Activated T-helper 17 cell treated with anti-CD3 and anti-CD28 coated beads, Interleukin-2, amount 50 U/mL, for 72 hours (primary cell): ENCODE data around the gene DEPDC4. TPM values are rescaled to one million over a fixed set of nuclear protein-coding genes. Genes with fewer than 3 reads are reported as not detected.
"Not testable (repeated sequence)": the region's sequence is repeated elsewhere in the genome, so short reads cannot be mapped to it uniquely, and the experiment has no call there.

Source experiments
- ATAC-seq: fragments of 150-1000 bp; cut with Tn5 transposase; replicated peaks from 2 replicates; pipeline ENCODE4 v1.10.0; 2021; ENCODE audit warnings: mild to moderate bottlenecking, moderate library complexity
- H3K27ac Mint-ChIP-seq: one replicate; pipeline ENCODE4 v1.8.0; 2022; ENCODE audit warnings: mixed read lengths
- H3K27me3 Mint-ChIP-seq: one replicate; pipeline ENCODE4 v1.8.0; 2022; ENCODE audit warnings: mixed read lengths
- H3K36me3 Mint-ChIP-seq: one replicate; pipeline ENCODE4 v1.8.0; 2022; ENCODE audit warnings: low read depth, mild to moderate bottlenecking, mixed read lengths
- H3K4me1 Mint-ChIP-seq: one replicate; pipeline ENCODE4 v1.8.0; 2022; ENCODE audit warnings: mixed read lengths
- H3K4me3 Mint-ChIP-seq: one replicate; pipeline ENCODE4 v1.8.0; 2022; ENCODE audit warnings: mild to moderate bottlenecking, mixed read lengths
- H3K9me3 Mint-ChIP-seq: one replicate; pipeline ENCODE4 v1.8.0; 2022; ENCODE audit warnings: mixed read lengths
- total RNA-seq, 2 donors: library from RNA; stranded (reverse); gene quantifications; one replicate each; pipeline ENCODE4 v1.2.3, GENCODE V29; 2022

The DEPDC4 gene
- total RNA-seq, 2 donors from 2014 or later = 2.4 TPM

DNA sequence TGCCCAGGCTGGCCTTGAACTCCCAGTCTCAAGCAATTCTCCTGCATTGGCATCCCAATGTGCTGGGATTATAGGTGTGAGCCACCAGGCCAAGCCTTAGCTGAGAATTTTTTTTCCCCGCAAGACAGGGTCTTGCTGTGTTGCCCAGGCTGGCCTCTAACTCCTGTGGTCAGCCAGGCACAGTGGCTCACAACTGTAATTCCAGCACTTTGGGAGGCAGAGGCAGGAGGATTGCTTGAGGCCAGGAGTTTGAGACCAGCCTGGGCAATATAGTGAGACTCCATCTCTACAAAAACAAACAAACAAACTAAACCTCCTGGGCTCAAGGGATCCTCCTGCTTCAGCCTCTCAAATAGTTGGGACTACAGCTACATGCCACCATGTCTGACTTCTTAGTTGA, 27.3 kb downstream of the DEPDC4 start:
- Mint-ChIP-seq H3K27ac (no peak overlapping the region), H3K36me3 (no peaks in the 10 kb centered on the region)
- no peak for ATAC-seq

GRCh38 chr12:100238801-100239200, 28.1 kb downstream of the DEPDC4 start:
- Mint-ChIP-seq H3K36me3 (no peaks in the 10 kb centered on the region), H3K4me1 (no peaks in the 10 kb centered on the region), H3K4me3 (no peak overlapping the region), H3K9me3 (no peaks in the 10 kb centered on the region), H3K27ac (no peak overlapping the region), H3K27me3 (no peaks in the 10 kb centered on the region)
- no peak for ATAC-seq

More for the DNA sequence above, 27.3 kb downstream of the DEPDC4 start:
- Mint-ChIP-seq H3K4me1 (no peaks in the 10 kb centered on the region), H3K4me3 (no peak overlapping the region), H3K9me3 (no peaks in the 10 kb centered on the region), H3K27me3 (no peaks in the 10 kb centered on the region)

DNA sequence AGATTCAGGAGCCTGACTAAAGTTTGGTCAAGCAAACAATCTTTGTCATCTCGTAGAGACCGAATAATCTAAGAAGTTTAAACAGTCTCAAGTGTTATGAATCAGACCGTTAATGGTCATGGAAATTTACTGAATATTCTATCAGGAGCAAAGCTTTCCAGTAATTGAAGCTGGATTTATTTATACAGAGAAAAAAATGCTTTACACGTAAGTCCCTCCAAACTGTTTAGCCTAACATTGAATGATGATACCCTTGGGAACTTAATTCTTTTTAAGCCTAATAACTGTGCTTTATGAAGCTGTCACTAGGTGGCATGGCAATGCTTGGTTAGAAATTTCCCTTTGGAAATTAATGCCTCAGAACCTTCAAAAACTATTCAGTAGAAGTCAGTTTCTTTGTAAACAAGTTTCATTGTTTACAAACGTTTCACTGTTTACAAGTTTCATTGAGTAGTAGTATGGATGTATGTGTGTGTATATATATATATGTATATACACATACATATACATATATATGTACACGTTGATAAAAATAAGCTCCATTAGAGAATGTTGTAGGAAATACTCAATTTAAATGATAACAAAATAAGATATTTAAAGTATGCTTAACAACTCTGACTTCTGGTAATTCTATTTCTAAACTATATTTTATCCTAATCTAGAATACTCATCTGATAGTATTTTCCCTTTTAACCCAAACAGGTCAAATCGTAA, 32.1 kb downstream of the DEPDC4 start:
- H3K36me3 Mint-ChIP-seq = no peaks in the 10 kb centered on the region
- no peaks in the 10 kb centered on the region for H3K4me1 Mint-ChIP-seq
- no peaks in the 10 kb centered on the region for H3K9me3 Mint-ChIP-seq
- no peak overlapping the region for H3K27ac Mint-ChIP-seq
- no peak for ATAC-seq
- H3K4me3 Mint-ChIP-seq = no peak overlapping the region
- no peaks in the 10 kb centered on the region for H3K27me3 Mint-ChIP-seq

DNA sequence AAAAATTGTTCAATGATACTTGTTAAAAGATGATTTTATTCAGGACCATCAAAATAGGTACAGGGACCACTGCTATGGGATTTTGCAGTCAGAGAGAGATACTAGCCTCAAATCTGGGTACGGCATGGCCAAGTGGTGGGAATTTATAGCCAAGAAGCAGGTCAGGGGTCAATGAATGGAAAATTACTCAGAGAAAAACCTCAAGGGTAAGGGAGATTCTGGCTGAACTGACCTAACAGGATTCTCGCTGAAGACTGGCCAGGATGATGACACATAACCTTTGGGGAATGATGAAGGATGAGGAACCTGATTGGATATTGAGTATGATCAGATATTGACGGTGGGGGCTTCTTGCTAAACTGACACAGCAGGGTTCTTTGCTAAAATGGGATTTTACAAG, 32.7 kb downstream of the DEPDC4 start:
- no peak for ATAC-seq
- Mint-ChIP-seq H3K4me3 (no peak overlapping the region), H3K9me3 (no peaks in the 10 kb centered on the region), H3K4me1 (no peaks in the 10 kb centered on the region), H3K27ac (no peak overlapping the region), H3K27me3 (no peaks in the 10 kb centered on the region), H3K36me3 (no peaks in the 10 kb centered on the region)

DNA sequence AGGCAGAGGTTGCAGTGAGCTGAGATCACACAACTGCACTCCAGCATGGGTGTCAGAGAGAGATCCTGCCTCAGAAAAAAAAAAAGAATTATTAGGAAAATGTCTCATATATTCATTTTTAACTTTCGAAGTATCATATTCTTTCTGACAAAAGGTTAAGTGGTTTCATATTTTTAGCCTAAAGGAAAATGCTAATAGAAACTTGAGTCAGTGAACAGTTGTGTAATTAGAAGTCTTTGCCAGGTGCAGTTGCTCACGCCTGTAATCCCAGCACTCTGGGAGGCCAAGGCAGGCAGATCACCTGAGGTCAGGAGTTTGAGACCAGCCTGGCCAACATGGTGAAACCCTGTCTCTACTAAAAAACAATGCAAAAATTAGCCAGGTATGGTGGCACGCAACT, 35.0 kb downstream of the DEPDC4 start:
- H3K9me3 Mint-ChIP-seq, ATAC-seq, H3K36me3 Mint-ChIP-seq, H3K4me1 Mint-ChIP-seq, H3K27ac Mint-ChIP-seq, H3K4me3 Mint-ChIP-seq, H3K27me3 Mint-ChIP-seq: not testable (repeated sequence)

GRCh38 chr12:100229876-100230275, 37.0 kb downstream of the DEPDC4 start:
- Mint-ChIP-seq H3K36me3 (peaks cover 6% of the 10 kb centered on the region), H3K27ac (no peak overlapping the region), H3K4me3 (no peak overlapping the region), H3K27me3 (no peaks in the 10 kb centered on the region), H3K9me3 (no peaks in the 10 kb centered on the region), H3K4me1 (no peaks in the 10 kb centered on the region)
- no peak for ATAC-seq

- Mint-ChIP-seq H3K27me3 (no peaks in the 10 kb centered on the region), H3K4me3 (no peak overlapping the region), H3K9me3 (no peaks in the 10 kb centered on the region), H3K27ac (no peak overlapping the region), H3K4me1 (no peaks in the 10 kb centered on the region), H3K36me3 (peaks cover 13% of the 10 kb centered on the region)
- ATAC-seq = no peak
Measured at GRCh38 chr12:100229036-100229635, 37.7 kb downstream of the DEPDC4 start.

DNA sequence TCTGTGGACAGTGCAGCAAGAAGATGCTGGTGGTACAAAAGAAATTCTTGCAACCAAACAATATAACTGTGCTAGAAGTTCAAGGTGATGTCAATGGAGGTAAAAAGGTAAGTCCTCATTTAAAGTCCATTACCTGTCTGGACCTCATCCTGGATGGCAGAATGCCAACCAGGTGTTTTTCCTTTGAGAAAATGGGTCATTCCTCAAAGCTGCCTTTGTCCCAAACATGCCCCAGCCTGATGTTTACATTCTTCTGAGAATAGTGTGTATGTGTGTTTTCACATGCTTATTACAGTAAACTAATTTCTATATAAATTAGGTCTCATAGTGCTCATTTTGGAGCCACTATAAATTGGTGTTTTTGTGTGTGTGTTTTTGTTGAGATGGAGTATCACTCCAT, 41.4 kb downstream of the DEPDC4 start:
- Mint-ChIP-seq H3K36me3 (peaks cover 46% of the 10 kb centered on the region), H3K27me3 (no peaks in the 10 kb centered on the region), H3K4me3 (no peak overlapping the region), H3K4me1 (no peaks in the 10 kb centered on the region), H3K27ac (no peak overlapping the region), H3K9me3 (no peaks in the 10 kb centered on the region)
- ATAC-seq = no peak

DNA sequence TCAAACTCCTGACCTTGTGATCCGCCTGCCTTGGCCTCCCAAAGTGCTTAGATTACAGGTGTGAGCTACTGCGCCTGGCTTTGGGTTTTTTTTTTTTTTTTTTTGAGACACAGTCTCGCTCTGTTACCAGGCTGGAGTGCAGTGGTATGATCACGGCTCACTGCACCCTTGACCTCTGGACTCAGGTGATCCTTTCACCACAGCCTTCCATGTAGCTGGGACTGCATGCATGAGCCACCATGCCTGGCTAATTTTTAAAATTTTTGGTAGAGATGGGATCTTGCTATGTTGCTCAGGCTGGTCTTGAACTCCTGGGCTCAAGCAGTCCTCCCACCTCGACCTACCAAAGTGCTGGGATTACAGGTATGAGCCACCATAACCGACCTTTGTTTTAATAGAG, 44.7 kb downstream of the DEPDC4 start:
- H3K27me3 Mint-ChIP-seq, H3K9me3 Mint-ChIP-seq, ATAC-seq, H3K4me1 Mint-ChIP-seq, H3K27ac Mint-ChIP-seq, H3K4me3 Mint-ChIP-seq: not testable (repeated sequence)
- peaks cover 79% of the 10 kb centered on the region for H3K36me3 Mint-ChIP-seq

GRCh38 chr12:100221523-100221922, 45.4 kb downstream of the DEPDC4 start:
- no peaks in the 10 kb centered on the region for H3K9me3 Mint-ChIP-seq
- H3K27ac Mint-ChIP-seq = no peak overlapping the region
- H3K4me3 Mint-ChIP-seq = no peak overlapping the region
- ATAC-seq = no peak
- no peaks in the 10 kb centered on the region for H3K4me1 Mint-ChIP-seq
- peaks cover 85% of the 10 kb centered on the region for H3K36me3 Mint-ChIP-seq
- no peaks in the 10 kb centered on the region for H3K27me3 Mint-ChIP-seq

GRCh38 chr12:100219328-100220109, 47.4 kb downstream of the DEPDC4 start:
- Mint-ChIP-seq H3K4me3 (no peak overlapping the region), H3K9me3 (no peaks in the 10 kb centered on the region), H3K27me3 (no peaks in the 10 kb centered on the region), H3K4me1 (no peaks in the 10 kb centered on the region), H3K36me3 (peaks cover 95% of the 10 kb centered on the region), H3K27ac (no peak overlapping the region)
- ATAC-seq = no peak

GRCh38 chr12:100216337-100216736, 50.5 kb downstream of the DEPDC4 start:
- no peak overlapping the region for H3K4me3 Mint-ChIP-seq
- no peak overlapping the region for H3K27ac Mint-ChIP-seq
- H3K4me1 Mint-ChIP-seq = no peaks in the 10 kb centered on the region
- ATAC-seq = no peak
- H3K36me3 Mint-ChIP-seq = peaks cover 94% of the 10 kb centered on the region
- H3K9me3 Mint-ChIP-seq = no peaks in the 10 kb centered on the region
- no peaks in the 10 kb centered on the region for H3K27me3 Mint-ChIP-seq

DNA sequence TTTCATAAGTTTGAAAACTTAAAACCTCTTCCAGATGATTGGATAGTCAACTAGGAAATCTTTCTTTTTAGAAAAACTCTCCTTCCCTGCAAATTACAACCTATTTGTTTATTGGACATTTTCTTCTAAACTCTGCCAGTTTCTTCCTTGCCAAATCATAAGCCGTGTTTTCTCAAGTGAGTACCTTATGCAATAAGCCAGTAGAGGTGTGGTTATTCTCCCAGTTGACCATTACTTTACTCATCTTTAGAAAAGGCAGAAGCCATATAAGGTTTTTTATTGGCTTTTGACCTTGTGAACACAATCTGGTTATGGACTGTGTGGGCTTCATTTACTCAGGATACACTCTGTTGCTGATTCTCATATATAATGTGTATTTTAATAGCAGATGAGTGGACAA, 51.7 kb downstream of the DEPDC4 start:
- peaks cover 94% of the 10 kb centered on the region for H3K36me3 Mint-ChIP-seq

GRCh38 chr12:100214518-100214917, 52.4 kb downstream of the DEPDC4 start:
- no peaks in the 10 kb centered on the region for H3K27me3 Mint-ChIP-seq
- no peak for ATAC-seq
- H3K27ac Mint-ChIP-seq = peak overlapping the region; percentile 57
- no peaks in the 10 kb centered on the region for H3K4me1 Mint-ChIP-seq
- H3K9me3 Mint-ChIP-seq = no peaks in the 10 kb centered on the region
- H3K4me3 Mint-ChIP-seq = no peak overlapping the region
- H3K36me3 Mint-ChIP-seq = peaks cover 95% of the 10 kb centered on the region

More for the DNA sequence above, 51.7 kb downstream of the DEPDC4 start:
- peak overlapping the region; percentile 57 for H3K27ac Mint-ChIP-seq
- H3K27me3 Mint-ChIP-seq = no peaks in the 10 kb centered on the region
- no peaks in the 10 kb centered on the region for H3K4me1 Mint-ChIP-seq
- ATAC-seq = no peak
- H3K4me3 Mint-ChIP-seq = no peak overlapping the region
- no peaks in the 10 kb centered on the region for H3K9me3 Mint-ChIP-seq
